HEK293T (cell line): Measurements from ENCODE around the gene COPG2.

Source experiments
- CTBP1 ChIP-seq: fragments of 450-650 bp; IDR thresholded peaks from 2 replicates; pipeline ENCODE4 v1.6.1; 2016; ENCODE audit warnings: borderline replicate concordance
- ELF4 ChIP-seq: fragments of 450-650 bp; IDR thresholded peaks from 2 replicates; pipeline ENCODE4 v1.6.1; 2017; ENCODE audit warnings: antibody characterized with exemption
- FOXA1 ChIP-seq: fragments of 450-650 bp; IDR thresholded peaks from 2 replicates; pipeline ENCODE4 v1.6.1; 2016; ENCODE audit warnings: mild to moderate bottlenecking
- FOXK2 ChIP-seq: fragments of 450-650 bp; IDR thresholded peaks from 2 replicates; pipeline ENCODE4 v1.6.1; 2016; ENCODE audit warnings: mild to moderate bottlenecking
- FOXM1 ChIP-seq: fragments of 450-650 bp; IDR thresholded peaks from 2 replicates; pipeline ENCODE4 v1.6.1; 2017; ENCODE audit warnings: mild to moderate bottlenecking, borderline replicate concordance
- HDGF ChIP-seq: fragments of 450-650 bp; IDR thresholded peaks from 2 replicates; pipeline ENCODE4 v1.6.1; 2017; ENCODE audit warnings: antibody characterized with exemption, borderline replicate concordance
- L3MBTL2 ChIP-seq: fragments of 450-650 bp; conservative IDR thresholded peaks from 2 replicates; pipeline ENCODE4 v1.6.1; 2016; ENCODE audit warnings: mild to moderate bottlenecking
- NFRKB ChIP-seq: fragments of 450-650 bp; IDR thresholded peaks from 2 replicates; pipeline ENCODE4 v1.6.1; 2016; ENCODE audit warnings: mild to moderate bottlenecking, moderate library complexity
- SP1 ChIP-seq: fragments of 450-650 bp; IDR thresholded peaks from 2 replicates; pipeline ENCODE4 v1.6.1; 2017
- SUZ12 ChIP-seq: fragments of 450-650 bp; IDR thresholded peaks from 2 replicates; pipeline ENCODE4 v1.6.1; 2016; ENCODE audit warnings: mild to moderate bottlenecking
- ZNF384 ChIP-seq: fragments of 450-650 bp; IDR thresholded peaks from 2 replicates; pipeline ENCODE4 v1.6.1; 2016
- TF ChIP-seq, protein P1 (sequence below): fragments of 450-650 bp; IDR thresholded peaks from 2 replicates; pipeline ENCODE4 v1.6.1; 2016

DNA sequence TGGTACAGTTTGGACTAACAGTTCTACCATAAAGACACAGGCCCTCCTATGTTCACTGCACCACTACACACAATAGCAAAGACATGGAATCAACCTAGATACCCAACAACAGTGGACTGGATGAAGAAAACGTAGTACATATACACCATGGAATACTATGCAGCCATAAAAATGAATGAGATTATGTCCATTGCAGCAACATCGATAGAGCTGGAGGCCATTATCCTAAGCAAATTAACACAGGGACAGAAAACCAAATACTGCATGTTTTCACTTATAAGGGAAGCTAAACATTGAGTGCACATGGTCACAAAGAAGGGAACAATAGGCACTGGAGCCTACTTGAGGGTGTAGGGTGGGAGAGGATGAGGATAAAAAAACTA lies 101.7 kb downstream of the COPG2 start:
- no peak for TF ChIP-seq FOXM1
- no peak for TF ChIP-seq FOXK2
- no peak for TF ChIP-seq NFRKB
- TF ChIP-seq L3MBTL2 = no peak
- no peak for TF ChIP-seq SUZ12
- TF ChIP-seq ELF4 = no peak
- no peak for TF ChIP-seq SP1
- no peak for TF ChIP-seq FOXA1
- TF ChIP-seq HDGF = no peak
- TF ChIP-seq ZNF384 = no peak
- TF ChIP-seq, protein P1, sequence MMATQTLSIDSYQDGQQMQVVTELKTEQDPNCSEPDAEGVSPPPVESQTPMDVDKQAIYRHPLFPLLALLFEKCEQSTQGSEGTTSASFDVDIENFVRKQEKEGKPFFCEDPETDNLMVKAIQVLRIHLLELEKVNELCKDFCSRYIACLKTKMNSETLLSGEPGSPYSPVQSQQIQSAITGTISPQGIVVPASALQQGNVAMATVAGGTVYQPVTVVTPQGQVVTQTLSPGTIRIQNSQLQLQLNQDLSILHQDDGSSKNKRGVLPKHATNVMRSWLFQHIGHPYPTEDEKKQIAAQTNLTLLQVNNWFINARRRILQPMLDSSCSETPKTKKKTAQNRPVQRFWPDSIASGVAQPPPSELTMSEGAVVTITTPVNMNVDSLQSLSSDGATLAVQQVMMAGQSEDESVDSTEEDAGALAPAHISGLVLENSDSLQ = no peak
- TF ChIP-seq CTBP1 = no peak
